HG03045 (cell line): Measurements from ENCODE around the gene MAP4K2.
"Not testable (repeated sequence)": the region's sequence is repeated elsewhere in the genome, so short reads cannot be mapped to it uniquely, and the experiment has no call there.

Experiments used
- ATAC-seq: cut with Tn5 transposase; IDR thresholded peaks from one replicate; pipeline ENCODE4 v1.9.1; 2021; ENCODE audit warnings: mild to moderate bottlenecking, moderate library complexity; ENCODE audit not compliant: unreplicated experiment

Gene MAP4K2

DNA sequence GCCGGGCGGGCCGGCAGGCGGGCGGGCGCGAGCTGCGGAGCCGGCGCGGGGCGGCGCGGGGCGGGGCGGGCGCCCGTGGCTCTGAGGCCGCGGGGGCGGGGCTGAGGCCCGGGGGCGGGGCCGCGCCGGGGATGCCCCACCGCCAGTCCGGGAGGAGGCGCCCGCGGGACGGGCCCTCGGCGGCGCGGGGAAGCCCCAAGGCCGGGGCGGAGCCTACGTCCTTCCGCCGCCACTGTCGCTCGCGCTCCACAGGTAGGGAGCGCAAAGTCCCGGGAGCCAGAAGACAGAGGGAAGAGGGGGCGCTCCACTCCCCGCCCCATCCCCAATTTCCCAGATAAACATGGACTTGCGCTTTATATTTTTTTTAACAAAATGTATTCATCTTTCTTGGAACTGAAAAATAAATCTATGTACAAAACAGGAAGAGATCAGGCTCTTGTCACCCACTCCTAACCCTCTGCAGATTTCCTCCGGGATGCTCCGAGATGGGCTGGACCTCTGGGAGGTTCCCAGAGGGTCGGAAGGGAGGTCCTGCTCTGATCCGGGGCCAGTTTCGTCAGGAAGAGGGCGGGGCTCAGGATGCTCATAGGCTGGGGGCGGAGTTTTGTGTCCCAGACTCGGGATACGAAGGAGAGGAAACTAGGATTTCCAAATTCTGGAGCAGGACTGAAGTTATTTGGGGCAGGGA, at the start of gene MAP4K2:
MAP4K2 (minus strand) TSS at position 57 of the 688 bp plus-strand sequence. CDS start 65 bp downstream, outside the sequence.
- peak; percentile 73 for ATAC-seq

DNA sequence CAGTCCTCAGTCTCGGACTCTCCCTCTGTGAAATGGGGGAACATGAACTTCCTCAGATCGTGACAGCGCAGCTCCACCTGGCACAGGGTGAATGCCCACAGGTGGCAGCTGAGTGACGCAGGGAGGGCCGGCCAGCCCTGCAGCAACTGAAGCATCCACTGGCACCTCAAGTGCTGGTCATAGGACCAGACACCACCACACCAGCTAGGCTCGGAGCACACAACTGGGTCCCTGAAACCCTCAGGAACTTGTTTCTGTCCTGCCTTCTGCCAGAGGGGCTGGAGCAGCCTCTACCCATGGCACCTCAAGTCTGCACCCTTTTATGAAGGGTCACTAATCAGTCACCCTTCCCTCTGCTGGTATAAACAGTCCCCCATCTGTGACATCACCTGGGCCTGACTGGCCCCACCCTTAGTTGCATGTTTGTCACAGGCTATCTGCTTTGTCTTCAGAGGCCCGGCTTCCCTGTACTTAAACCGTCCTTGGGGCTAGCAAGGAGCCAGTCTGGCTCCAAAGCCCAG, 48.9 kb upstream of the MAP4K2 start:
- no peak for ATAC-seq

DNA sequence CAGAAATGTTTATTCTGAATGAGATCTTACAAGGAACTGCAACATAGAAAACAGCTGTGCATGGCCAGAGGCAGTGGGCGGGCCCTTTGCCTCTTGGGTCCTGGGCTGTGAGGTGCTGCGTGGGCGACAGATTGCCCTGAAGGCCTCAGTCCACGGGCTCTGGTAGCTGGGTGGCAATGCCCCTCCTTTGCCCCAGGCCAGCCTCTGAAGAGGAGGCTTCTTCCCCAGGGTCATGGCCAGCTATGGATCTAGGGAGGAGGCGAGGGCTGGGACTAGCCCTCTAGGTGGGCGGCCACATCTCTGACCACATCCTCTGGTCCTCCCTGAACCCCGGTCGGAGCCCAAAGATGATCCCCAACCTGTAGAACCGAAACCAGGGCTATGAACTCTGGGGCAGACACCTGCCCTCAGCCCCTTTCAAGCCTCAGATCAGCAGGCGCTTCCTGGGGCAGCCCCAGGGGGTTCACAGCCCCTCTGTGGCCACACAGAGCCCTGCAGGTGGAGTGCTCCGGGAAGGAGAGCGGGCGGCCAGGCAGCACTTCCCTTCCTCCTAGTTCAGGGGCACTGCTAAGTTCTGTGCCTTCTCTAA, 48.1 kb upstream of the MAP4K2 start:
- ATAC-seq = peak; percentile 62

DNA sequence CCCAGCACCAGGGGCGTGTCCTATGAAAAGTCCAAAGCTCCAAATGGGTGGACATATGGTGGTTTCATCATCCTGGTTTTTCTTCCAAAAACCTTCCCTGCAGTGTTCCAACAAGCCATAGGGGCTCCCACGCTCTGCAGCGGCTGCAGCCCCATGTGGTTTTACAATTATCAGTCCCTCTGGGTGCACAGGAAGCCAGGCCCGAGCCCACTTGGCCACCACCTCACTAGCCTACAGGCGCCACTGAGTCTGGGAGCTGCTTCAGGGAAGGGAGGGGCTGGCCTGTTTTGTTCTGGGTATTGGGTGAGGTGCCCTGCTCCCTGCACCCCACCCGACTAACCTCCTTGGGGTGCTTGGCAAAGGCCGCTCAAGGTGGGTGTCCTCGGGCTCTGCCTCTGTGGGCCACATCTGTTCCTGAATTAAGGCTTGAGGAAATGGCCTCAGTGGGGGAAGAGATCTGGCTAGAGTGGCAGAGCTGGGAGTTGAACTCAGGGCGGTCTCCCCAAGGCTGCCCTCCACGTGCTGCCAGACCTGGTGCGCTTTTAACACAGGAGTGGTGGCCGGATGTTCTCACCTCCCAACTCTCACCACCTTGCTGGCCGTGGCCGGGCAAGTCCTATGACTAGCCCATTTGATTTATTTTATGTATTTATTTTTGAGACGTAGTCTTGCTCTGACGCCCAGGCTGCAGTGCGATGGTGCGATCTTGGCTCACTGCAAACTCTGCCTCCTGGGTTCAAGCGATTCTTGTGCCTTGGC, 46.8 kb upstream of the MAP4K2 start:
- no peak for ATAC-seq

GRCh38 chr11:64848826-64849597, 46.0 kb upstream of the MAP4K2 start:
- no peak for ATAC-seq

GRCh38 chr11:64848214-64848825, 45.3 kb upstream of the MAP4K2 start:
- ATAC-seq = no peak

DNA sequence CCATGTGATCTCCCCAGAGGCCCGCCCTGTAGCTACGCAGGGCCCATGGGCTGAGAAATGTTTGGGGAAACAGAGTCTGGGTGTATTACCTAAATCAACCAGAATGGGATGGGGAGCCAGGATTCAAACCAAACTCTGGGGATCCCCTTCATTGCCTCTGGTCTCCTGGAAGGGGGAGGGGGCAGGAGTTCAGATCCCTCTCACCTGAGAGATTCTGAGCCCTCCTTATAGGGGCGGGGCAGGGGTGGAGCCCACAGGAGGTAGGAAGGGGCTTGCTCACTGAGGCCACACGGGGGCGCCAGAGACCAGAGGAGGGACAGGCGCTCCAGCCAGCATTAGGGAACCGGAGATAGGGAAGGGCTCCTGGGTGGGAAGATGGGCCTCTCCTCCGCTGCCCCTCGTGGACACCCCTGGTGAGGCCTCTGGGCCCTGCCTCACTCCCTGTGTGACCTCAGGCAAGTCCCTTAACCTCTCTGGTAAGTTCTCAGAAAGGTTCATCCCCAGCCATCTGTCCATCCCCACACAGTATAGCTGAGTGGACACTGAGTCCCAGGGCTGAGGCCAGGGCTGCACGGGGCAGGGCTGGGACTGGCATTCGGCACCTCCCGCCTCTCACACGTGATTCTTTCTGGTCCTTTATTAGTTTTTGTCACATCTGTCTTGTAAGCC, 44.1 kb upstream of the MAP4K2 start:
- no peak for ATAC-seq

- not testable (repeated sequence) for ATAC-seq
Measured at GRCh38 chr11:64845776-64846129, 42.7 kb upstream of the MAP4K2 start.

DNA sequence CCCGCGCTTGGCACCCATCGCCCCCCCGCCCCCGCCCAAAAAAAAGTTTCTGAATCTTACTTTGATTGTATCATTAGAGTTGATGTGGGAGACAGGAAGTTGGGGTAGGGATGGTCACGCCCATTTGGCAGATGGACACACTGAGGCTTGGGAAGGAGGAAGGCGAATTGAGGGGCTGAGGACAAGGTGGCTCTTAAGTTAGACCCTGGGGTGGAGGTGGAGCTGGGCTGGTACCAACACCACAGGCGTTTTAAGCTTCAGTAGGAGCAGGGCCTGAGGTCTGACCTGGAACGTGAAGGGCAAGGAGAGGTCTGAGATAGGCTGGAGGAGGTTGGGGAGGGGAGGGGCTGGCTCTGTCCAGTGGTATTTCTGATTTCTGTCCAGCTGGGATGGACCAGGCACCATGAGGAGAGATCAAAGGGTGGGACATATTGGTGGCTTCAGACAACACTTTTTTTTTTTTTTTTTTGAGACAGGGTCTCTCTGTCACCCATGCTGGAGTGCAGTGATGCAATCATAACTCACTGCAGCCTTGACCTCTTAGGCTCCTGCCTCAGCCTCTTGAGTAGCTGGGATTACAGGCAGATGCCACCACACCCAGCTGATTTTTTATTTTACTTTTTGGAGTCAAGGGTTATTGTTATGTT, 42.2 kb upstream of the MAP4K2 start:
- no peak for ATAC-seq

DNA sequence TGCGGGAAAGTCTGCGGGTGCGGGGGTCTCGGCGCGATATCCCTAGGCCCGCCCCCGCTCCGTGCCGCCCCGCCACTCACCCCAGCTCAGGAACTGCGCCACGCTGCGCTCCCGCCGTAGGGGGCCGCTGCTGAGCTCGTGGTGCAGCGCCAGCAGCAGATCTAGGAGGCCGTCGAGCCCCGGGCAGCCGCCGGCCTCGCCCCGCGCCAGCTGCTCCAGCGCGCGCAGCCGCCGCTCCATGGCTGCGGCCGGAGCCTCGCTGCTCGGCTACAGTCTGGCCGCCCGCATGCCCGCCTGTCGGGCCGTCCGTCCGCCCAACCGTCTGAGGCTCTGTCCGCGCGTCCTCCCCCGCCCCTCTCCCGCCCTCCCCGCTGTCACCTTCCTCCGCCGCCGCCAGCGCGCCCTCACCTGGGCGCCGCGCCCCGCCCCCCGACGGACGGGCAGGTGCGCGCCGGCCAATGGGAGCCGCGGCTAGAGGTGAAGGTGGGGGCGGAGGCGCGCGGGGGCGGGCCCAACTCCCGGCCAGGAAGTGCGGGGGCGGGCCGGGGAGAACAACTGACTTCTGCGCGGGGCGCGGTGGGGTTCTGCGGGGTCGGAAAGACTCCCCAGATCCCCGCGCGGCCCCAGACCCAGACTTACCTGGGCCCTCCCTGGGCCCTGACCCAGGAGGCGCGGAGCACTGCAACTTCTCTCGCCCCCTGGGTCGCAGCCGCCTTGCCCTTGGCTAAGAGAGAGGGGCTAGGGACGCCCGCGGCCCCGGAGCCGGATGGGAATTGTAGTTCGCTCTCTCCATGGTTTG, 41.5 kb upstream of the MAP4K2 start, which contains the start of gene CDC42BPG:
CDC42BPG (minus strand) TSS at position 324 of the 799 bp plus-strand sequence; CDS start at position 240, 84 bp downstream.
- ATAC-seq = no peak

DNA sequence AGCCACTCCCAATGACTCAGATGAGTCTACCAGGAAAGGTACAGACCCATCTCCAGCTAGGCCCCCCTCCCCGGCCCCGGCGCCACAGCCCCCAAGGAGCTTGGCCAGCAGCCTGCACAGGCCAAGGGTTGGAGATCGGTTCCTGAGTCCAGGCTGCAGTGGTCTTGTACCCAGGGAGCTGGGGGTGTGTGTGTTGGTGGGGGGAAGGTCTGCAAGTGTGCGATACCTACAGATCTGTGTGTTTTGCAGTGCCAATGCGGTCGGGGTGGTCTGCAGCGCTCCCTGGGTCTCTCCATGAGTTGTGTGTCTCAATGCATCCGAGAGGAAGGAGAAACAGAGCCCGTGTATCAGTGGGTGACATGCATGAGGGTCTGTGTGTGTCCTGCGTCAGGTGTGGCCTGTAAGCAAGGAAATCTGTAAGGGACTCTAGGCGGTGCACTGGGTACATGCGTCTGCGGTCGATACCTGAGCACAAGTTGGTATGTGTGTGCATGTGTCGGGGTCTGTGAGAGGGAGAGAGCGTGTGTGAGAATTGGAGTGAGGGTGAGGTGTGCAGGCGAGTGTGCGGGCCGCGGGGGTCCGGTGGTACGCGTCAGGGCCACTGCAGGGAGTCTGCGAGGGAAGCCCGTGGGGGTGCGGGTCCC, 40.8 kb upstream of the MAP4K2 start:
- ATAC-seq = no peak

GRCh38 chr11:64842851-64843685, 40.1 kb upstream of the MAP4K2 start:
- ATAC-seq = no peak

DNA sequence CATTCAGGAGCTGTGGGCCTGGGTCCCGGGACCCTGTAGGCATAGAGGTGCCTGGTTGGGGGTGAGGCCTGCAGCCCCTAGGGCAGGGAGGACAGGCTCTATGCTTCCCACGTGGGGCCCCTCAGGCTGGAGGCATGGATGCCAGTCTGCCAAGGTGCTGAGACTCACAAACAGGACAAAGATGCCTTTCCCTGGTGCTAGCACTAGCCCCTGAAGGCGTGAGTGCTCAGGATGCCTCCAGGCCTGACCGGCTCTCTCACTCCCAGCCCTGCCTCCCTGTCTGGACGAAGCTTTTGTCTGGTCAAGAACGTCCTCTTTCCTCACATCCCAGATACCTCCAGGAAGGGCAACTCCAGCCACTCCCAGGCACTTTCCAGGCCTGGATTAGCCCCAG, 39.3 kb upstream of the MAP4K2 start:
- no peak for ATAC-seq

GRCh38 chr11:64841592-64842365, 38.8 kb upstream of the MAP4K2 start:
- ATAC-seq = no peak

DNA sequence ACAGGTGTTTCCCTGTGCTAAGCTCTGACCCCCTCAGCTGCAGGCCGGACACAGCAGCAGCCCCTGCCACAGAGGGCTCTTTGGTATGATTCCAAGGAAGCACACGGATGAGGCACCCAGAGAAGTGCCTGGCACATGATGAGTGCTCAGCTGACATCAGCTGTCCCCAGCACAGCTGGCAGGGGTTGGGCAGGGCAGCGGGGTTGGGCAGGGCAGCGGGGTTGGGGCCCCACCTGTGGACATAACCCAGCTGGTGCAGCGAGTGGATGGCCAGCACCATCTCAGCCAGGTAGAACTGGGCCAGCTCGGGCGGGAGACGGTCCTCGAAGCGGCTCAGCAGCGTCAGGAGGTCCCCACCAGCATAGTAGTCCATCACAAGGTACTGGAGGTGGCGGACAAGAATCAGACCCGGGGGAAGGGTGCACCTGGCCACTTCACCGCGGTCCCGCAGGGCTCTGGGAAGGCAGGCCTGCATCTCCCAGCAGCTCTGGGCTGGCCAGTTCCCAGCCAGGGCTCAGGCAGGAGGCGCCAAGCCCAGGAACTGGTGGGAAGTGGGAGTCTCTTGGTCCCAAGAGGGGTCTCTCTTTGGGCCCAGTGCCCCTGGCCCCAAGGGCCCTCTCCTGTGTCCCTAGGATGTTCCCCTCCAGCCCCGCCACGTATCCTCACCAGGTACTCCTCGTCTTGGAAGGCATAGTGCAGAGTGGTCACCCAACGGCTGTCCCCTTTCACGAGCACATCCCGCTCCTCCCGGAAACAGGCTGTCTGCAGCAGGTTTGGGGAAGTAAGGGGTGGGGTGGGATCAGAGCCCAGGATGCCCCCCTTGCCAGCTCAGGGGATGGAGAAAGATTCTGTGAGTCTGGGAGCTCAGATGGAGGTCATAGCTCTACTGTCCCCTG, 37.1 kb upstream of the MAP4K2 start:
- no peak for ATAC-seq

GRCh38 chr11:64839335-64839734, 36.3 kb upstream of the MAP4K2 start:
- ATAC-seq = no peak
